Measurements from ENCODE around the gene LMOD1. TPM values are rescaled to one million over a fixed set of nuclear protein-coding genes. Genes with fewer than 3 reads are reported as not detected.

The LMOD1 gene
- total RNA-seq, 2 experiments from 2014 or later = not detected

DNA sequence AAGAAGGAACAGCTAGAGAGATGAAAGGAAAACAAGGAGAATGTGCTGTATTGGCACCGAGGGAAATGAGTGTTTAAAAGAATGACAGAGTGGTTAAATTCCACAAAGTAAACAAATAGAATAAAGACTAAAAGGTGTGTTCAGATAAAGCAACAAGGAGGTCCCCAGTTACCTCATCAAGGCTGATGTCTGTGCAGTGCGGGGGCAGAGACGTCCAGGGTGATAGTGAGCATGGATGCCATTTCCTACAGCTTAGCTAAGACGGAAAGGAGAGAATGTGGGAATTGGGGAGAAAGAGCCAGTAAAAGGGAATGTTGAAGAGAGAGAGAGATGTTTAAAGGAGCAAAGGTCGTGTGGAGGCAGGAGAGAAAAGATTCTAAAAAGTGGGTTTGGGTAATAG lies 15.5 kb downstream of the LMOD1 start:
- Mint-ChIP-seq H3K27ac (no peak overlapping the region), H3K9me3 (no peaks in the 10 kb centered on the region), H3K27me3 (peaks cover 3% of the 10 kb centered on the region), H3K4me3 (no peak overlapping the region), H3K4me1 (ENCODE audit: low read depth) (no peaks in the 10 kb centered on the region), H3K36me3 (ENCODE audit: low read depth) (no peaks in the 10 kb centered on the region)
- POLR2A ChIA-PET = no interaction called here
- intact Hi-C loops (cut with micrococcal nuclease) = no loop called here
- CTCF ChIA-PET = interaction anchor here (1.2 kb wide), 1 partner anchor 35 kb away, joined by 5 read pairs; no protein-coding TSS in a partner anchor
- TF ChIP-seq CTCF (IDR thresholded peaks at IDR 0.05) = no peak
- DNase-seq (no peak), ATAC-seq (no peak)

GRCh38 chr1:201930137-201930536 lies 16.2 kb downstream of the LMOD1 start:
- TF ChIP-seq CTCF (IDR thresholded peaks at IDR 0.05) = no peak
- ATAC-seq (no peak), DNase-seq (no peak)
- Mint-ChIP-seq H3K4me1 (ENCODE audit: low read depth) (no peaks in the 10 kb centered on the region), H3K27ac (no peak overlapping the region), H3K27me3 (peaks cover 7% of the 10 kb centered on the region), H3K4me3 (no peak overlapping the region), H3K9me3 (no peaks in the 10 kb centered on the region), H3K36me3 (ENCODE audit: low read depth) (no peaks in the 10 kb centered on the region)
- POLR2A ChIA-PET = no interaction called here
- CTCF ChIA-PET = no interaction called here
- intact Hi-C loops (cut with micrococcal nuclease) = no loop called here

- Mint-ChIP-seq H3K4me3 (no peak overlapping the region), H3K36me3 (ENCODE audit: low read depth) (no peaks in the 10 kb centered on the region), H3K9me3 (no peaks in the 10 kb centered on the region), H3K4me1 (ENCODE audit: low read depth) (no peaks in the 10 kb centered on the region), H3K27me3 (peaks cover 10% of the 10 kb centered on the region), H3K27ac (no peak overlapping the region)
- no peak for TF ChIP-seq CTCF (IDR thresholded peaks at IDR 0.05)
- ChIA-PET CTCF (interaction anchor here (2.4 kb wide), 1 partner anchor 32 kb away, joined by 5 read pairs; no protein-coding TSS in a partner anchor), POLR2A (no interaction called here)
- intact Hi-C loops (cut with micrococcal nuclease) = no loop called here
- no peak for DNase-seq
- no peak for ATAC-seq
Observed at GRCh38 chr1:201928266-201928665, 18.1 kb downstream of the LMOD1 start.

GRCh38 chr1:201925981-201926645 lies 20.2 kb downstream of the LMOD1 start:
- ChIA-PET CTCF (interaction anchor here (1.4 kb wide), 1 partner anchor 30 kb away, joined by 6 read pairs; no protein-coding TSS in a partner anchor), POLR2A (no interaction called here)
- DNase-seq (no peak), ATAC-seq (no peak)
- Mint-ChIP-seq H3K4me1 (ENCODE audit: low read depth) (no peaks in the 10 kb centered on the region), H3K27me3 (peaks cover 15% of the 10 kb centered on the region), H3K27ac (no peak overlapping the region), H3K36me3 (ENCODE audit: low read depth) (no peaks in the 10 kb centered on the region), H3K9me3 (no peaks in the 10 kb centered on the region), H3K4me3 (no peak overlapping the region)
- intact Hi-C loops (cut with micrococcal nuclease) = no loop called here
- no peak for TF ChIP-seq CTCF (IDR thresholded peaks at IDR 0.05)

DNA sequence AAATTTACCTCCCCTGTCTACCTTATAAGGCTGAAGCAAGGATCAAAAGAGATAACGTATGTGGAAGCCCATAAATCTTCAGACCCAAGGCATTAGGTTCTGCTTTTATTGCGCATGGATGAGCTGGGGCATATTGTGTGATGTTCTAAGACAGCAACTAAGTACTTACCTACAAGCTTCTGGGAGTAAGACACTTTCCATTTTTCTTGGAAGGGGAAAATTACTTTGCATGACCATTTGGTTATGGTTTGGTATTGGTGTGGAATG lies 21.1 kb downstream of the LMOD1 start:
- POLR2A ChIA-PET = interaction anchor here (0.6 kb wide), 1 partner anchor 647 kb away, joined by 3 read pairs; no protein-coding TSS in a partner anchor

More for the DNA sequence above, 21.1 kb downstream of the LMOD1 start:
- no peak overlapping the region for H3K27ac Mint-ChIP-seq
- ATAC-seq = no peak
- CTCF ChIA-PET = interaction anchor here (1.4 kb wide), 1 partner anchor 29 kb away, joined by 6 read pairs; no protein-coding TSS in a partner anchor
- no peak for DNase-seq
- H3K36me3 Mint-ChIP-seq (ENCODE audit: low read depth) = no peaks in the 10 kb centered on the region
- H3K4me3 Mint-ChIP-seq = no peak overlapping the region
- TF ChIP-seq CTCF (IDR thresholded peaks at IDR 0.05) = no peak
- H3K27me3 Mint-ChIP-seq = peaks cover 18% of the 10 kb centered on the region
- intact Hi-C loops (cut with micrococcal nuclease) = no loop called here
- H3K9me3 Mint-ChIP-seq = no peaks in the 10 kb centered on the region
- H3K4me1 Mint-ChIP-seq (ENCODE audit: low read depth) = no peaks in the 10 kb centered on the region

All from activated CD8-positive, alpha-beta T cell treated with anti-CD3 and anti-CD28 coated beads for 36 hours (primary cell).